RWPE1 (cell line): Measurements from ENCODE around the gene NDUFV1.

Experiments
- CTCF ChIA-PET: fragments of 350-600 bp; sonication (Branson Sonifier 250); formaldehyde crosslinking; extraction: SDS; loops from one replicate; lab custom pipeline; 2021; lab: Yijun Ruan, JAX
- POLR2A ChIA-PET: fragments of 400-600 bp; formaldehyde crosslinking; extraction: SDS; loops from one replicate; lab custom pipeline; 2020; ENCODE audit warnings: antibody characterized with exemption; ENCODE audit not compliant: low non-redundant PET; lab: Yijun Ruan, JAX
- DNase-seq: peaks from one replicate; pipeline ENCODE4 v3.0.0; 2012; ENCODE audit warnings: low spot score
- H3K27ac ChIP-seq: fragments of 450-650 bp; 2 replicates; pipeline ENCODE4 v1.5.1; 2017
- TF ChIP-seq, protein P1 (sequence below): fragments of 450-650 bp; conservative IDR thresholded peaks from 2 replicates; pipeline ENCODE4 v1.5.1; 2017; ENCODE audit warnings: low read depth, mild to moderate bottlenecking

Gene NDUFV1

GRCh38 chr11:67649634-67650510, 43.1 kb downstream of the NDUFV1 start:
- no peak overlapping the region for H3K27ac ChIP-seq
- CTCF ChIA-PET, result interaction anchor here (1.3 kb wide), 1 partner anchor 10 kb away, joined by 4 read pairs; no protein-coding TSS in a partner anchor
- no peak for DNase-seq
- POLR2A ChIA-PET, result interaction anchor here (0.6 kb wide), 1 partner anchor 22 kb away, joined by 5 read pairs; no protein-coding TSS in a partner anchor
- TF ChIP-seq, protein P1, sequence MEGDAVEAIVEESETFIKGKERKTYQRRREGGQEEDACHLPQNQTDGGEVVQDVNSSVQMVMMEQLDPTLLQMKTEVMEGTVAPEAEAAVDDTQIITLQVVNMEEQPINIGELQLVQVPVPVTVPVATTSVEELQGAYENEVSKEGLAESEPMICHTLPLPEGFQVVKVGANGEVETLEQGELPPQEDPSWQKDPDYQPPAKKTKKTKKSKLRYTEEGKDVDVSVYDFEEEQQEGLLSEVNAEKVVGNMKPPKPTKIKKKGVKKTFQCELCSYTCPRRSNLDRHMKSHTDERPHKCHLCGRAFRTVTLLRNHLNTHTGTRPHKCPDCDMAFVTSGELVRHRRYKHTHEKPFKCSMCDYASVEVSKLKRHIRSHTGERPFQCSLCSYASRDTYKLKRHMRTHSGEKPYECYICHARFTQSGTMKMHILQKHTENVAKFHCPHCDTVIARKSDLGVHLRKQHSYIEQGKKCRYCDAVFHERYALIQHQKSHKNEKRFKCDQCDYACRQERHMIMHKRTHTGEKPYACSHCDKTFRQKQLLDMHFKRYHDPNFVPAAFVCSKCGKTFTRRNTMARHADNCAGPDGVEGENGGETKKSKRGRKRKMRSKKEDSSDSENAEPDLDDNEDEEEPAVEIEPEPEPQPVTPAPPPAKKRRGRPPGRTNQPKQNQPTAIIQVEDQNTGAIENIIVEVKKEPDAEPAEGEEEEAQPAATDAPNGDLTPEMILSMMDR, result no peak

DNA sequence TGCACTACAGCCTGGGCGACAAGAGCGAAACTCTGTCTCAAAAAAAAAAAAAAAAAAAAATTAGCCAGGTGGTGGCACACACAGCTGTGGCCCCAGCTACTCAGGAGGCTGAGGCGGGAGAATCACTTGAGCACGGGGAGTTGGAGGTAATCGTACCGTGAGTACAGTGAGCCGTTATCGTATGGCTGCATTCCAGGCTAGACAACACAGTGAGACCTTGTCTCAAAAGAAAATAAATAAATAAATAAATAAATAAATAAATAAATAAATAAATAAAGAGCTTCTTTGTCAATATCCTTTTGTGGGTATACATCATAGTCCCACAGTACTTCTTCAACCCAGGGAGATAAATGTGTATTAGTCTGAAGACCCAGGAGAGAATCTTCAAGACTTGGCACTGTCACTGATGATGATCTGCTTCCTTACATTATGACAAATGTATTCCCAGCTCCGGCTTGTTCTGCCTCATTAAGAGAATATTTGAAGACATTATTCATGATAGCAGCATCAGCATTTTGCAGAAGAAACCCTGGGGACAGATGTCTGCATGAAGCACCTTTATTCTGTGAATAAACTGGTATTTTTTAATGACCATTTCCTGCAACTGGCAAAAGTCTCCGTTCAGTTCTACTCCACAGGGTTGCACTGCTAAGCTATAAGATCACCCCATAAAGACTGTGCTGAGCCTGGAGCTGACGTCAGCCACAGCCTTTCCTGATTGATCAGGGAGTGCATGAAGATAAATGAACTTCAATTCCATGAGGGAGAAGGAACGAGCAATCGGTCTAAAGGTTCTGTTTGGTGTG, 45.4 kb downstream of the NDUFV1 start:
- ChIA-PET CTCF (interaction anchor here (0.6 kb wide), 1 partner anchor 553 kb away, joined by 3 read pairs; no protein-coding TSS in a partner anchor), POLR2A (no interaction called here)
- TF ChIP-seq, protein P1, result no peak
- no peak for DNase-seq
- H3K27ac ChIP-seq, result no peak overlapping the region

DNA sequence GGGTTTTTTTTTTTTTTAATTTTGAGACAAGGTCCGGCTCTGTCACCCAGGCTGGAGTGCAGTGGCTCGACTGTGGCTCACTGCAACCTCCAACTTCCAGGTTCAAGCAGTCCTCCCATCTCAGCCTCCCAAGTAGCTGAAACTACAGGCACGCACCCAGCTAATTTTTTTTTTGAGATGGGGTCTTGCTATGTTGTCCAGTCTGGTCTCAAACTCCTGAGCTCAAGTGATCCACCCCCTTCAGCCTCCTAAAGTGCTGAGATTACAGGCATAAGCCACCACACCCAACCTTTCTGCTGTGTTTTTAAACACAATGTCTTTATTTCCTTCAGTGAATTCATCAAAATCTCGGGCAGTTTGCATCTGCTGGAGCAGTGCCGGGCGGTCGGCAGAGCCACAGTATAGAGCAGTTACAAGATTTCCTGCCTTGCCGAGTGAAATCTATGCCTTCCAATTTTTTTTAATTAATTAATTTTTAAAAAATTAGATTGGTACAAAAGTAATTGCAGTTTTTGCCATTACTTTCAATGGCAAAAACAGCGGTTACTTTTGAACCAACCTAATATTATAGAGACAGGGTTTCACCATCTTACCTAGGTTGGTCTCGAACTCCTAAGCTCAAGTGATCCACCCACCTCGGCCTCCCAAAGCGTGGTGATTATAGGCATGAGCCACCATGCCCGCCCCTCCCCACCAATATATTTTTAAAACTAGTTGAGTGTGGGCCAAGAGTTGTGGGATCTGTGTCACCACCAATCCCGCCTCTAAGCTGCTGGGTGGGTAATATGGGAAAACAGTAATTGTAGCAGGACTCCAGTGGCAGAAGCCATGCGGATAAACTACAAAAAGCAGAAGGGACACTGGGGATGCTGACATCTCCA, 46.5 kb downstream of the NDUFV1 start:
- ChIA-PET POLR2A (no interaction called here), CTCF (interaction anchor here (1.2 kb wide), 1 partner anchor 7 kb away, joined by 3 read pairs; no protein-coding TSS in a partner anchor)
- TF ChIP-seq, protein P1, result no peak
- DNase-seq, result no peak
- H3K27ac ChIP-seq, result no peak overlapping the region

- TF ChIP-seq, protein P1, result no peak
- DNase-seq, result no peak
- H3K27ac ChIP-seq, result no peak overlapping the region
- ChIA-PET POLR2A (no interaction called here), CTCF (interaction anchor here (1.2 kb wide), 1 partner anchor 8 kb away, joined by 3 read pairs; no protein-coding TSS in a partner anchor)
Observed at GRCh38 chr11:67654225-67654624, 47.5 kb downstream of the NDUFV1 start.

- peak; percentile 50 for DNase-seq
- CTCF ChIA-PET, result interaction anchor here (0.6 to 2.1 kb wide), 2 partner anchors 27 to 134 kb away, joined by 4 to 14 read pairs; partner anchors contain the start of gene NUDT8
- POLR2A ChIA-PET, result interaction anchor here (1.0 to 1.4 kb wide), 2 partner anchors 24 to 26 kb away, joined by 5 read pairs; partner anchors contain the start of gene NUDT8
- H3K27ac ChIP-seq, result peak overlapping the region; percentile 73
- TF ChIP-seq, protein P1, result no peak
Observed at GRCh38 chr11:67656278-67656922, 49.7 kb downstream of the NDUFV1 start.
